Panc1 (cell line): ENCODE data around the gene PDGFD. TPM values are rescaled to one million over a fixed set of nuclear protein-coding genes. Genes with fewer than 3 reads are reported as not detected.

Source experiments
- ATAC-seq: fragments of 200-7000 bp; cut with Tn5 transposase; 2 replicates; pipeline ENCODE4 v1.9.1; 2020; ENCODE audit warnings: mild to moderate bottlenecking, moderate library complexity
- BruUV-seq: library from RNA; stranded (reverse); fragments of 400-500 nt; replicated peaks from 2 replicates; lab custom pipeline; 2021; lab: Mats Ljungman, UMichigan
- CTCF ChIA-PET: fragments of 300-600 bp; sonication (Branson Sonifier 250); formaldehyde crosslinking; loops from one replicate; lab custom pipeline; 2022; ENCODE audit warnings: antibody characterized with exemption; lab: Charles Lee
- POLR2A ChIA-PET: fragments of 300-600 bp; sonication (Branson Sonifier 250); formaldehyde crosslinking; loops from one replicate; lab custom pipeline; 2022; ENCODE audit warnings: antibody characterized with exemption; lab: Charles Lee
- DNase-seq: peaks from one replicate; pipeline ENCODE4 v3.0.0-alpha.2; 2010; ENCODE audit warnings: low read depth, low spot score
- H3K27ac ChIP-seq: 2 replicates; pipeline ENCODE4 v1.5.1; 2011; ENCODE audit warnings: mild to moderate bottlenecking, low read length, inconsistent platforms
- H3K27me3 ChIP-seq: fragments of 200-500 bp; sonication (Bioruptor generic); 2 replicates; pipeline ENCODE4 v1.6.0; 2014; ENCODE audit warnings: low read length, inconsistent platforms; ENCODE audit not compliant: control insufficient read depth, insufficient read depth
- H3K36me3 ChIP-seq: fragments of 200-500 bp; sonication (Bioruptor generic); 2 replicates; pipeline ENCODE4 v1.5.1; 2014; ENCODE audit warnings: inconsistent platforms, mild to moderate bottlenecking, low read length, moderate library complexity; ENCODE audit not compliant: control insufficient read depth, insufficient read depth
- H3K4me1 ChIP-seq: 2 replicates; pipeline ENCODE4 v1.5.1; 2011; ENCODE audit warnings: inconsistent platforms, mild to moderate bottlenecking, low read length, moderate library complexity; ENCODE audit not compliant: control insufficient read depth, insufficient read depth
- H3K4me3 ChIP-seq, 2 experiments: 2 replicates each; pipeline ENCODE4 v1.5.1; 2011 to 2012; ENCODE audit warnings: low read depth in 2 of 2, low read length in 2 of 2, mild to moderate bottlenecking in 2 of 2, inconsistent platforms in 1 of 2, moderate library complexity in 1 of 2
- H3K9me3 ChIP-seq: fragments of 200-500 bp; sonication (Bioruptor generic); 2 replicates; pipeline ENCODE4 v1.5.1; 2014; ENCODE audit warnings: low read depth, mild to moderate bottlenecking, inconsistent platforms, low read length, moderate library complexity; ENCODE audit not compliant: control insufficient read depth, insufficient read depth
- POLR2AphosphoS5 ChIP-seq: IDR thresholded peaks from 2 replicates; pipeline ENCODE4 v1.6.1; 2012; ENCODE audit warnings: mild to moderate bottlenecking, low read depth, low read length, moderate library complexity
- REST ChIP-seq, 2 experiments: IDR thresholded peaks; 2 replicates each; pipeline ENCODE4 v1.6.1; 2011 to 2012; ENCODE audit warnings: low read depth in 2 of 2, control low read depth in 1 of 2, low read length in 1 of 2, mild to moderate bottlenecking in 1 of 2, moderate library complexity in 1 of 2; ENCODE audit not compliant: insufficient read depth in 1 of 2
- SIN3A ChIP-seq: IDR thresholded peaks from 2 replicates; pipeline ENCODE4 v1.6.1; 2012; ENCODE audit warnings: low read depth, mild to moderate bottlenecking, low read length, moderate library complexity, borderline replicate concordance; ENCODE audit not compliant: insufficient read depth
- TCF7L2 ChIP-seq: IDR thresholded peaks from 2 replicates; pipeline ENCODE4 v1.6.1; 2011; ENCODE audit warnings: mild to moderate bottlenecking, low read depth, low read length, inconsistent platforms
- in situ Hi-C: cut with HindIII; loops from 2 replicates; pipeline ENCODE4 v1.10.0; 2016; ENCODE audit warnings: low sequenced_read_pairs, low pct_unique_long_range_greater_than_20kb
- intact Hi-C: fragments of 100-400 bp; cut with micrococcal nuclease; formaldehyde crosslinking; loops from one replicate; pipeline ENCODE4 v1.10.0; 2022; ENCODE audit not compliant: unreplicated experiment
- total RNA-seq: library from RNA; stranded (reverse); gene quantifications from one replicate; pipeline ENCODE4 v1.2.1, GENCODE V29; 2021; ENCODE audit not compliant: unreplicated experiment
- TF ChIP-seq, protein P1 (sequence below): fragments of 450-650 bp; IDR thresholded peaks from 2 replicates; pipeline ENCODE4 v1.5.1; 2017; ENCODE audit warnings: mild to moderate bottlenecking

Gene PDGFD
- total RNA-seq, 1 experiment from 2014 or later: 1.3 TPM

DNA sequence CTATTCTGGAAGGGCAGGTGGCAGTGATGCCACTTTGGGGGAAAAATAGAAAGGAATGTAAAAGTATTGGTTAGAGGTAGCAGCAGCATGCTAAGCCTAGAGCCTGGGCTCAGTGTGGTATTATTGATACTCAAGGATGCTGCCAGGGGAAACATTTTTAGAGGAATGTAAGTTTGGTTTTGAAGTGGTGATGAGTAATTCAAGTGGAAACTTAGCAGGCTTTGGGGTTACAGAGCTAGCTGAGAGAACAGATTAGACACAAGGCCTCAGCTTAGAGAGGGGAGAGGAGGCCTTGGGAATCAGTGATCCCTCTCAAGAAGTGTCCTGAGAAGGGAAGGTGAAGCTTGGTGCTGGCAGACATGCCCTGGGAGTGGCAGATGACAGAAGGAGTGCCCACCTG lies 160.5 kb downstream of the PDGFD start:
- POLR2A ChIA-PET: no interaction called here
- H3K4me1 ChIP-seq: no peaks in the 10 kb centered on the region
- DNase-seq (no peak), ATAC-seq (no peak)
- H3K9me3 ChIP-seq: no peaks in the 10 kb centered on the region
- TF ChIP-seq REST (IDR thresholded peaks at IDR 0.05; ENCODE audit: insufficient read depth in 1 of 2, low read depth in 2 of 2, low read length in 1 of 2) (no peak), TCF7L2 (no peak), SIN3A (no peak), POLR2AphosphoS5 (no peak)
- TF ChIP-seq, protein P1, sequence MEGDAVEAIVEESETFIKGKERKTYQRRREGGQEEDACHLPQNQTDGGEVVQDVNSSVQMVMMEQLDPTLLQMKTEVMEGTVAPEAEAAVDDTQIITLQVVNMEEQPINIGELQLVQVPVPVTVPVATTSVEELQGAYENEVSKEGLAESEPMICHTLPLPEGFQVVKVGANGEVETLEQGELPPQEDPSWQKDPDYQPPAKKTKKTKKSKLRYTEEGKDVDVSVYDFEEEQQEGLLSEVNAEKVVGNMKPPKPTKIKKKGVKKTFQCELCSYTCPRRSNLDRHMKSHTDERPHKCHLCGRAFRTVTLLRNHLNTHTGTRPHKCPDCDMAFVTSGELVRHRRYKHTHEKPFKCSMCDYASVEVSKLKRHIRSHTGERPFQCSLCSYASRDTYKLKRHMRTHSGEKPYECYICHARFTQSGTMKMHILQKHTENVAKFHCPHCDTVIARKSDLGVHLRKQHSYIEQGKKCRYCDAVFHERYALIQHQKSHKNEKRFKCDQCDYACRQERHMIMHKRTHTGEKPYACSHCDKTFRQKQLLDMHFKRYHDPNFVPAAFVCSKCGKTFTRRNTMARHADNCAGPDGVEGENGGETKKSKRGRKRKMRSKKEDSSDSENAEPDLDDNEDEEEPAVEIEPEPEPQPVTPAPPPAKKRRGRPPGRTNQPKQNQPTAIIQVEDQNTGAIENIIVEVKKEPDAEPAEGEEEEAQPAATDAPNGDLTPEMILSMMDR: no peak
- H3K27me3 ChIP-seq: no peaks in the 10 kb centered on the region
- no TSS peak for BruUV-seq
- in situ Hi-C loops: no loop called here
- CTCF ChIA-PET: no interaction called here
- no peak overlapping the region for H3K4me3 ChIP-seq
- intact Hi-C loops: no loop called here
- H3K36me3 ChIP-seq: no peaks in the 10 kb centered on the region
- no peak overlapping the region for H3K27ac ChIP-seq

DNA sequence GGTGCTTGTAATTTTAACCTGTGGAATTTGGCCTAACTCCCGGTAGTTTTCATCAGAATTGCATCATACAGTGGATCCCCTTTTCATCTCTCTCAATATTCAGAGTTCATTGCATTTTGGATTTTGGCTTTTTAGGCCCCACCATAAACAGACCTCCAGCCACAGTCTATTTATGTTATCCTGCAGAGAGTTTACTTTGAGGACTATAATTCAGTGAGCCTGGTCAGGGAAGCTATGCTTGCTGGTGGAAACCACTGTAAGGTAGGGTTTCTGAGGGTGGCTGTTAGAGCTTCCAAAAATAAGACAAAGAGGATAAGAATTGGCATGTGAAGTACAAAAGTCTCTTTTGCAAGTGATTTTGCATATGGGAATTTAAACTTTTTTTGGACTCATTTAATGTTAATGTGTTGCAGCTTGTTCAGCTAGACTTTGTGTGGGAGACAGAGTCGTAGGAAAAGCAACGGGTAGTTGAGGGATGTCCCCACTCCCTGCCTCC lies 162.3 kb downstream of the PDGFD start:
- H3K27me3 ChIP-seq: no peaks in the 10 kb centered on the region
- H3K36me3 ChIP-seq: no peaks in the 10 kb centered on the region
- ATAC-seq: no peak
- H3K4me1 ChIP-seq: no peaks in the 10 kb centered on the region
- ChIA-PET CTCF (no interaction called here), POLR2A (no interaction called here)
- H3K27ac ChIP-seq: no peak overlapping the region
- no peak for TF ChIP-seq REST (IDR thresholded peaks at IDR 0.05; ENCODE audit: insufficient read depth in 1 of 2, low read depth in 2 of 2, low read length in 1 of 2)
- TF ChIP-seq, protein P1: no peak
- TF ChIP-seq TCF7L2: no peak
- TF ChIP-seq SIN3A: no peak
- no peak for TF ChIP-seq POLR2AphosphoS5
- intact Hi-C loops: no loop called here
- BruUV-seq: no TSS peak
- no peaks in the 10 kb centered on the region for H3K9me3 ChIP-seq
- H3K4me3 ChIP-seq: no peak overlapping the region
- DNase-seq: no peak
- in situ Hi-C loops: no loop called here
